Measurements from ENCODE around the gene WDR18. TPM values are rescaled to one million over a fixed set of nuclear protein-coding genes. Genes with fewer than 3 reads are reported as not detected.

Gene WDR18
- total and polyA plus RNA-seq, 2 of the 8 experiments (the other 6 are each of a cell fraction or from before 2014, with no cell fraction given): 87.7 to 177 TPM

DNA sequence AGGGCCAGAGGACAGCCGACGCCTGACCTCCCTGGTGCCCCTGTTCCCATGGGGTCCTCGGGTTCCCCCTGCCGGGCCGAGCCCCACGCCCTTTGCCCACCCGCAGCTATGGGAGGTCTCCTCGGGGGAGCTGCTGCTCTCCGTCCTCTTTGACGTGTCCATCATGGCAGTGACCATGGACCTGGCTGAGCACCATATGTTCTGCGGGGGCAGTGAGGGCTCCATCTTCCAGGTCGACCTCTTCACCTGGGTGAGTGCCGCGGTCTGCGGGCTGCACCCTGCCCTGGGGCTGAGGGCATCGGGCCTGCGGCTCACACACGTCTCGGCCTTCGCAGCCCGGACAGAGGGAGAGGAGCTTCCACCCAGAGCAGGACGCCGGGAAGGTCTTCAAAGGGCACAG is 6.6 kb downstream of the WDR18 start (continued):
- TF ChIP-seq SIX5 (IDR thresholded peaks at IDR 0.05; ENCODE audit: low read depth, low read length) (no peak), KDM1A (IDR thresholded peaks at IDR 0.05; ENCODE audit: borderline replicate concordance, low read length) (no peak), RXRA (IDR thresholded peaks at IDR 0.05; ENCODE audit: insufficient read depth, low read depth, low read length) (no peak), KDM4A (IDR thresholded peaks at IDR 0.05; ENCODE audit: low read depth, low read length, severe bottlenecking) (no peak)

Measured in H1 (cell line).